Ishikawa (cell line): Measurements from ENCODE around the gene STPG2.

Source experiments
- CEBPB ChIP-seq: IDR thresholded peaks from 2 replicates; pipeline ENCODE4 v1.6.1; 2012
- CREB1 ChIP-seq: IDR thresholded peaks from 2 replicates; pipeline ENCODE4 v1.6.1; 2012; ENCODE audit warnings: low read depth
- EGR1 ChIP-seq: IDR thresholded peaks from 2 replicates; pipeline ENCODE4 v1.6.1; 2012
- EP300 ChIP-seq: IDR thresholded peaks from 2 replicates; pipeline ENCODE4 v1.6.1; 2012; ENCODE audit warnings: borderline replicate concordance
- FOXM1 ChIP-seq: IDR thresholded peaks from 2 replicates; pipeline ENCODE4 v1.6.1; 2012; ENCODE audit warnings: low read depth, borderline replicate concordance
- MAX ChIP-seq: IDR thresholded peaks from 2 replicates; pipeline ENCODE4 v1.6.1; 2012
- NFIC ChIP-seq: IDR thresholded peaks from 2 replicates; pipeline ENCODE4 v1.6.1; 2012
- RAD21 ChIP-seq: IDR thresholded peaks from 2 replicates; pipeline ENCODE4 v1.6.1; 2012; ENCODE audit warnings: low read depth
- REST ChIP-seq: IDR thresholded peaks from 2 replicates; pipeline ENCODE4 v1.6.1; 2012; ENCODE audit warnings: low read depth, mild to moderate bottlenecking
- TAF1 ChIP-seq: IDR thresholded peaks from 2 replicates; pipeline ENCODE4 v1.6.1; 2012; ENCODE audit warnings: low read depth, mild to moderate bottlenecking
- TCF12 ChIP-seq: IDR thresholded peaks from 2 replicates; pipeline ENCODE4 v1.6.1; 2012; ENCODE audit warnings: low read depth
- TEAD4 ChIP-seq: IDR thresholded peaks from 2 replicates; pipeline ENCODE4 v1.6.1; 2012
- USF1 ChIP-seq: IDR thresholded peaks from 2 replicates; pipeline ENCODE4 v1.6.1; 2012
- YY1 ChIP-seq: IDR thresholded peaks from 2 replicates; pipeline ENCODE4 v1.6.1; 2012; ENCODE audit warnings: low read depth
- ZBTB7A ChIP-seq: IDR thresholded peaks from 2 replicates; pipeline ENCODE4 v1.6.1; 2012; ENCODE audit warnings: low read depth

Gene STPG2

GRCh38 chr4:97987019-97987648 is 156.1 kb downstream of the STPG2 start:
- TF ChIP-seq YY1 (no peak), NFIC (no peak), CREB1 (no peak), CEBPB (no peak), ZBTB7A (no peak), RAD21 (peak; percentile 77)

- TF ChIP-seq USF1 (no peak), RAD21 (peak; percentile 23; the same call in 1 of the 2 replicates), EGR1 (no peak), REST (no peak), YY1 (no peak), NFIC (no peak)
These were observed 158.6 kb downstream of the STPG2 start for GRCh38 chr4:97984545-97985131.

GRCh38 chr4:97978791-97979488 is 164.3 kb downstream of the STPG2 start:
- TF ChIP-seq NFIC: no peak

GRCh38 chr4:97953171-97953941 is 189.9 kb downstream of the STPG2 start:
- TF ChIP-seq REST (no peak), TAF1 (no peak), CEBPB (no peak), MAX (no peak), FOXM1 (no peak), TEAD4 (no peak), CREB1 (no peak), EGR1 (no peak), YY1 (no peak), RAD21 (no peak), ZBTB7A (no peak), USF1 (no peak), NFIC (no peak), EP300 (no peak), TCF12 (no peak)

GRCh38 chr4:97952763-97953162 is 190.5 kb downstream of the STPG2 start:
- TF ChIP-seq REST (no peak), ZBTB7A (no peak), RAD21 (no peak), MAX (no peak), TCF12 (no peak), TAF1 (no peak), TEAD4 (no peak), YY1 (no peak), EP300 (no peak)
